ENCODE measurements around the gene RNF144B.

RNF144B gene

GRCh38 chr6:18491308-18492045 is 104.3 kb downstream of the RNF144B start:
- no peak for DNase-seq

- DNase-seq, result no peak
These were observed 105.8 kb downstream of the RNF144B start for GRCh38 chr6:18492972-18493371.

- no peak for DNase-seq
These were observed 106.3 kb downstream of the RNF144B start for GRCh38 chr6:18493382-18493891.

GRCh38 chr6:18493925-18494324 is 106.8 kb downstream of the RNF144B start:
- DNase-seq, result no peak

GRCh38 chr6:18495236-18495635 is 108.1 kb downstream of the RNF144B start:
- DNase-seq, result no peak

- DNase-seq, result no peak
These were observed 109.3 kb downstream of the RNF144B start for GRCh38 chr6:18496462-18496861.

GRCh38 chr6:18497006-18497405 is 109.9 kb downstream of the RNF144B start:
- DNase-seq, result no peak

- no peak for DNase-seq
These were observed 111.3 kb downstream of the RNF144B start for GRCh38 chr6:18498408-18498807.

- no peak for DNase-seq
These were observed 113.9 kb downstream of the RNF144B start for GRCh38 chr6:18500921-18501662.

GRCh38 chr6:18501663-18502013 is 114.5 kb downstream of the RNF144B start:
- DNase-seq, result no peak

GRCh38 chr6:18503206-18503592 is 116.0 kb downstream of the RNF144B start:
- DNase-seq, result no peak

GRCh38 chr6:18503593-18504231 is 116.6 kb downstream of the RNF144B start:
- DNase-seq, result peak; percentile 14

- DNase-seq, result no peak
These were observed 117.1 kb downstream of the RNF144B start for GRCh38 chr6:18504232-18504596.

- DNase-seq, result no peak
These were observed 119.3 kb downstream of the RNF144B start for GRCh38 chr6:18506382-18507017.

GRCh38 chr6:18507018-18507415 is 119.9 kb downstream of the RNF144B start:
- DNase-seq, result no peak

GRCh38 chr6:18507561-18507960 is 120.4 kb downstream of the RNF144B start:
- DNase-seq, result no peak

- no peak for DNase-seq
These were observed 122.9 kb downstream of the RNF144B start for GRCh38 chr6:18509871-18510643.

GRCh38 chr6:18510644-18511033 is 123.5 kb downstream of the RNF144B start:
- DNase-seq, result no peak

GRCh38 chr6:18511211-18511610 is 124.1 kb downstream of the RNF144B start:
- DNase-seq, result no peak

GRCh38 chr6:18513253-18513798 is 126.2 kb downstream of the RNF144B start:
- DNase-seq, result no peak

- no peak for DNase-seq
These were observed 127.0 kb downstream of the RNF144B start for GRCh38 chr6:18514180-18514579.

GRCh38 chr6:18515767-18516166 is 128.6 kb downstream of the RNF144B start:
- DNase-seq, result no peak
